Heart left ventricle (tissue), 16 donors: Measurements from ENCODE around the gene RALGPS1. TPM values are rescaled to one million over a fixed set of nuclear protein-coding genes. Genes with fewer than 3 reads are reported as not detected.
A peak's percentile ranks its signal among the peaks of the same experiment; 100 is the strongest.

ENCODE experiments used
- ATAC-seq, 4 donors: fragments of 200-7000 bp; cut with Tn5 transposase; one replicate each; pipeline ENCODE4 v1.9.1; 2020 to 2022; ENCODE audit warnings: moderate library complexity in 4 of 4, mild to moderate bottlenecking in 3 of 4, moderate number of reproducible peaks in 1 of 4
- DNase-seq, 5 donors: peaks; one replicate each; pipeline ENCODE4 v3.0.0-alpha.2; 2020
- H3K27ac ChIP-seq, 12 donors: fragments of 200-600 bp; sonication (generic) in 4 of 12; one replicate each; pipeline versions ENCODE4 v1.5.0 to v1.8.0; 2016 to 2022; ENCODE audit warnings: mild to moderate bottlenecking in 2 of 12
- H3K27me3 ChIP-seq, 9 donors: fragments of 200-600 bp; sonication (generic) in 2 of 9; one replicate each; pipeline versions ENCODE4 v1.5.1 to v1.8.0; 2016 to 2022; ENCODE audit warnings: mild to moderate bottlenecking in 3 of 9
- H3K36me3 ChIP-seq, 9 donors: fragments of 200-600 bp; sonication (generic) in 2 of 9; one replicate each; pipeline versions ENCODE4 v1.5.0 to v1.8.0; 2018 to 2022; ENCODE audit warnings: mild to moderate bottlenecking in 2 of 9
- H3K4me1 ChIP-seq, 12 donors: fragments of 200-600 bp; sonication (generic) in 4 of 12; one replicate each; pipeline versions ENCODE4 v1.5.0 to v1.8.0; 2016 to 2022; ENCODE audit warnings: mild to moderate bottlenecking in 3 of 12
- H3K4me3 ChIP-seq, 12 donors: fragments of 200-600 bp; sonication (generic) in 4 of 12; one replicate each; pipeline versions ENCODE4 v1.5.0 to v1.8.0; 2017 to 2022; ENCODE audit warnings: mild to moderate bottlenecking in 9 of 12, moderate library complexity in 4 of 12
- H3K9me3 ChIP-seq, 12 donors: fragments of 200-600 bp; sonication (generic) in 4 of 12; one replicate each; pipeline versions ENCODE4 v1.5.0 to v1.8.0; 2016 to 2022; ENCODE audit warnings: mild to moderate bottlenecking in 1 of 12
- CTCF ChIP-seq, 12 donors: fragments of 200-600 bp; sonication (generic) in 4 of 12; IDR thresholded peaks; one replicate each; pipeline versions ENCODE4 v1.5.0 to v1.8.0; 2018 to 2022; ENCODE audit warnings: antibody characterized with exemption in 12 of 12, mild to moderate bottlenecking in 5 of 12
- POLR2A ChIP-seq, 2 donors: fragments of 450-650 bp; IDR thresholded peaks; one replicate each; pipeline ENCODE4 v1.6.1; 2017; ENCODE audit warnings: antibody characterized with exemption in 2 of 2, mild to moderate bottlenecking in 2 of 2, moderate library complexity in 2 of 2
- WGBS, 4 donors: extraction: QIAGEN DNeasy Blood & Tissue Kit in 2 of 4; methylation state at CpG; one replicate each; pipeline versions ENCODE4 v1.1.5 to v1.1.7; 2013 to 2018; 5-methylcytosine and 5-hydroxymethylcytosine counted together
- intact Hi-C, 10 donors: fragments of 100-400 bp; cut with DNase I; formaldehyde crosslinking; loops; one replicate each; pipeline versions ENCODE4 v1.11.1 to v1.14.2; 2022
- polyA plus RNA-seq, 2 donors: library from polyadenylated mRNA; stranded (reverse); fragments of 200-250 nt; gene quantifications; one replicate each; pipeline ENCODE4 v1.2.3, GENCODE V29; 2013
- total RNA-seq, 9 donors: library from RNA; depleted of rRNA in 2 of 9; stranded (reverse); fragments of >200 nt in 2 of 9; fragmentation: NEBNext Ultra II Directional in 3 of 9; extraction: Animal tissue kit (Norgen Biotek cat#: 25700) in 3 of 9; gene quantifications; one replicate each; pipeline versions ENCODE4 v1.1.0 to v1.2.4, GENCODE V29; 2016 to 2023
- donor health status: ischemic (EF 13 %, LVEDD 7.1; RV severe dilation, severe dysfunction).
- donor health status: healthy with polysubstance abuse.
- donor health status: DM: no; HTN: yes; CAD: no.
- donor health status: DM: no; HTN: no; CAD: no.
- donor health status: ischemic (EF 25% LVEDD 6.9; RV normal size, moderate dysfunction).
- donor health status: ischemic (EF 25% LVEDD 5.7; RV mildly dilated, moderate dysfunction).
- donor health status: healthy.
- donor health status: DM: yes; HTN: yes; CAD: no.
- donor health status: ischemic (EF 35%, LVEDD 5.7; RV mildly dilated, moderate dysfunction).
- donor health status: nonischemic (EF 11% LVEDD 7.7; RV severe dilation, severe dysfunction).
- donor health status: DM: yes; HTN: yes; CAD: no.
- donor health status: PGD.
- donor health status: ischemic (EF 29% LVEDD 5.4; RV normal size, mild dysfunction).
- donor health status: nonischemic (EF 23%, LVEDD 6.1; RV moderate dilation, normal function).

The RALGPS1 gene
- total and polyA plus RNA-seq, 11 donors, result 8.0 to 21.8 (median 14.4) TPM

- 82 to 89% (median 86%) methylated on average over 5 to 7 of the region's 7 CpGs for WGBS, 4 donors
- DNase-seq (no peak), ATAC-seq (peak in 2 of 4 donors; percentile 5 to 23)
- Histone ChIP-seq H3K4me3 (no peak overlapping the region), H3K27me3 (no peaks in the 10 kb centered on the region), H3K27ac (no peak overlapping the region), H3K9me3 (no peaks in the 10 kb centered on the region), H3K4me1 (peaks cover 0 to 12% (median 1%) of the 10 kb centered on the region in 12 donors), H3K36me3 (no peaks in the 10 kb centered on the region)
- no peak for TF ChIP-seq CTCF (IDR thresholded peaks at IDR 0.05)
- no peak for TF ChIP-seq POLR2A (IDR thresholded peaks at IDR 0.05)
- intact Hi-C loops, result loop anchor here in 1 of 10 donors (10.0 kb wide), 1 partner anchor 244 kb away; no protein-coding TSS in a partner anchor
Measured at GRCh38 chr9:127209220-127209619, 294.6 kb downstream of the RALGPS1 start.

GRCh38 chr9:127209948-127210640 is 295.5 kb downstream of the RALGPS1 start:
- Histone ChIP-seq H3K36me3 (no peaks in the 10 kb centered on the region), H3K9me3 (no peaks in the 10 kb centered on the region), H3K27ac (no peak overlapping the region), H3K4me1 (peaks cover 0 to 15% (median 1%) of the 10 kb centered on the region in 12 donors), H3K4me3 (no peak overlapping the region), H3K27me3 (no peaks in the 10 kb centered on the region)
- ATAC-seq, result peak in 1 of 4 donors; percentile 21
- intact Hi-C loops, result loop anchor here in 4 of 10 donors (5.0 to 10.0 kb wide), 4 partner anchors 135 to 355 kb away; a partner anchor contains a TSS
- DNase-seq, result peak in 1 of 5 donors; percentile 65
- TF ChIP-seq POLR2A (IDR thresholded peaks at IDR 0.05) (no peak), CTCF (IDR thresholded peaks at IDR 0.05) (no peak)
- WGBS, 4 donors, result 75 to 80% (median 77%) methylated on average over 18 of the region's 18 CpGs

- WGBS, 4 donors, result 82 to 90% (median 88%) methylated on average over 20 of the region's 20 CpGs
Measured at GRCh38 chr9:127210851-127211730, 296.5 kb downstream of the RALGPS1 start.

More at GRCh38 chr9:127210851-127211730, 296.5 kb downstream of the RALGPS1 start:
- no peaks in the 10 kb centered on the region for H3K27me3 ChIP-seq
- intact Hi-C loops, result loop anchor here in 3 of 10 donors (5.0 to 10.0 kb wide), 3 partner anchors 134 to 354 kb away; a partner anchor contains a TSS
- H3K4me1 ChIP-seq, result peaks cover 0 to 12% (median 0%) of the 10 kb centered on the region in 12 donors
- no peak for ATAC-seq
- no peak overlapping the region for H3K27ac ChIP-seq
- no peaks in the 10 kb centered on the region for H3K36me3 ChIP-seq
- DNase-seq, result no peak
- H3K9me3 ChIP-seq, result no peaks in the 10 kb centered on the region
- no peak overlapping the region for H3K4me3 ChIP-seq
- no peak for TF ChIP-seq POLR2A (IDR thresholded peaks at IDR 0.05)
- no peak for TF ChIP-seq CTCF (IDR thresholded peaks at IDR 0.05)
